Prostate gland (tissue), 2 donors: ENCODE results near the gene PODXL2.

Source experiments
- POLR2A ChIP-seq: fragments of 450-650 bp; IDR thresholded peaks from one replicate; pipeline ENCODE4 v1.6.1; 2016; ENCODE audit warnings: antibody characterized with exemption, mild to moderate bottlenecking
- TF ChIP-seq, protein P1 (sequence below), 4 experiments: fragments of 200-600 bp in 2 of 4; fragments of 450-650 bp in 2 of 4; sonication (generic) in 2 of 4; IDR thresholded peaks; 1 replicate in 3 of 4; 2 replicates in 1 of 4; pipeline ENCODE4 v1.5.1; 2016 to 2019; ENCODE audit warnings: antibody characterized with exemption in 4 of 4, mild to moderate bottlenecking in 2 of 4, moderate library complexity in 2 of 4

DNA sequence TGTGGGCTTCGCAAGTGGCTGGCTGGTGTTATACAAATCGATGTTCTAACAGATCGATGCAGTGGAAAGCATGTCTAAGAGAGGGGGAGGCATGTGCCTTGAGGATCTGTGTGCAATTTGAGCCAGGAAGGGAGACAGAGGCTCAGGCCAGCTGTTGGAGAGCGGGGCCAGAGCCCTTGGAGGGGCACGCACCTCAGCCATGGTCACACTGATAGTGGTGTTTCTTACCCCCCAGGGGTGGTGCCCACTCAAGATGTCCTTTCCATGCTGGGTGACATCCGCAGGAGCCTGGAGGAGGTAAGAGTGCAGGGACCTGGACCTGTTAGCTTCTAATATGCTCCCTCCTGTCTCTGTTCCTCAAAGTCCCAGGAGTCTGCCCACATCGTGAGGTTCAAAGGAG lies 39.9 kb downstream of the PODXL2 start:
- TF ChIP-seq, protein P1, sequence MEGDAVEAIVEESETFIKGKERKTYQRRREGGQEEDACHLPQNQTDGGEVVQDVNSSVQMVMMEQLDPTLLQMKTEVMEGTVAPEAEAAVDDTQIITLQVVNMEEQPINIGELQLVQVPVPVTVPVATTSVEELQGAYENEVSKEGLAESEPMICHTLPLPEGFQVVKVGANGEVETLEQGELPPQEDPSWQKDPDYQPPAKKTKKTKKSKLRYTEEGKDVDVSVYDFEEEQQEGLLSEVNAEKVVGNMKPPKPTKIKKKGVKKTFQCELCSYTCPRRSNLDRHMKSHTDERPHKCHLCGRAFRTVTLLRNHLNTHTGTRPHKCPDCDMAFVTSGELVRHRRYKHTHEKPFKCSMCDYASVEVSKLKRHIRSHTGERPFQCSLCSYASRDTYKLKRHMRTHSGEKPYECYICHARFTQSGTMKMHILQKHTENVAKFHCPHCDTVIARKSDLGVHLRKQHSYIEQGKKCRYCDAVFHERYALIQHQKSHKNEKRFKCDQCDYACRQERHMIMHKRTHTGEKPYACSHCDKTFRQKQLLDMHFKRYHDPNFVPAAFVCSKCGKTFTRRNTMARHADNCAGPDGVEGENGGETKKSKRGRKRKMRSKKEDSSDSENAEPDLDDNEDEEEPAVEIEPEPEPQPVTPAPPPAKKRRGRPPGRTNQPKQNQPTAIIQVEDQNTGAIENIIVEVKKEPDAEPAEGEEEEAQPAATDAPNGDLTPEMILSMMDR (IDR thresholded peaks at IDR 0.05), result no peak
- TF ChIP-seq POLR2A, result no peak
